Omental fat pad (tissue), 4 donors: ENCODE measurements around the gene RNF4. TPM values are rescaled to one million over a fixed set of nuclear protein-coding genes. Genes with fewer than 3 reads are reported as not detected.

Experiments used
- ATAC-seq: fragments of 150-250 bp; one replicate; pipeline ENCODE4 v1.9.1; 2016; ENCODE audit warnings: mild to moderate bottlenecking, moderate library complexity; ENCODE audit not compliant: low FRiP score
- DNase-seq: peaks from one replicate; pipeline ENCODE4 v3.0.0-alpha.2; 2019; ENCODE audit warnings: low spot score
- CTCF ChIP-seq, 3 donors: fragments of 450-650 bp; IDR thresholded peaks; one replicate each; pipeline ENCODE4 v1.5.1; 2016 to 2017; ENCODE audit warnings: antibody characterized with exemption in 3 of 3, mild to moderate bottlenecking in 3 of 3, moderate library complexity in 2 of 3
- total RNA-seq, 4 donors: library from RNA; depleted of rRNA; stranded (reverse); fragments of >200 nt; gene quantifications; one replicate each; pipeline ENCODE4 v1.1.0, GENCODE V29; 2016

Gene RNF4
- total RNA-seq, 4 donors from 2014 or later = 38.5 to 90.1 (median 44.5) TPM

GRCh38 chr4:2432991-2433530 is 35.8 kb upstream of the RNF4 start:
- no peak for TF ChIP-seq CTCF (IDR thresholded peaks at IDR 0.05)
- DNase-seq = no peak
- ATAC-seq = no peak

GRCh38 chr4:2433609-2434350 is 35.1 kb upstream of the RNF4 start:
- no peak for DNase-seq
- no peak for ATAC-seq
- no peak for TF ChIP-seq CTCF (IDR thresholded peaks at IDR 0.05)

GRCh38 chr4:2434420-2434819 is 34.5 kb upstream of the RNF4 start:
- DNase-seq (no peak), ATAC-seq (no peak)
- TF ChIP-seq CTCF (IDR thresholded peaks at IDR 0.05) = no peak

GRCh38 chr4:2436301-2436700 is 32.6 kb upstream of the RNF4 start:
- no peak for ATAC-seq
- no peak for TF ChIP-seq CTCF (IDR thresholded peaks at IDR 0.05)

GRCh38 chr4:2436761-2437474 is 32.0 kb upstream of the RNF4 start:
- DNase-seq = no peak
- no peak for TF ChIP-seq CTCF (IDR thresholded peaks at IDR 0.05)
- no peak for ATAC-seq

More at GRCh38 chr4:2436301-2436700, 32.6 kb upstream of the RNF4 start:
- no peak for DNase-seq

GRCh38 chr4:2437475-2438215 is 31.3 kb upstream of the RNF4 start:
- TF ChIP-seq CTCF (IDR thresholded peaks at IDR 0.05) = no peak
- ATAC-seq = no peak
- DNase-seq = no peak
